ENCODE measurements around the gene WDFY1. TPM values are rescaled to one million over a fixed set of nuclear protein-coding genes. Genes with fewer than 3 reads are reported as not detected.

The WDFY1 gene
- total RNA-seq, 2 experiments from 2014 or later: 58.8 to 59.1 TPM

DNA sequence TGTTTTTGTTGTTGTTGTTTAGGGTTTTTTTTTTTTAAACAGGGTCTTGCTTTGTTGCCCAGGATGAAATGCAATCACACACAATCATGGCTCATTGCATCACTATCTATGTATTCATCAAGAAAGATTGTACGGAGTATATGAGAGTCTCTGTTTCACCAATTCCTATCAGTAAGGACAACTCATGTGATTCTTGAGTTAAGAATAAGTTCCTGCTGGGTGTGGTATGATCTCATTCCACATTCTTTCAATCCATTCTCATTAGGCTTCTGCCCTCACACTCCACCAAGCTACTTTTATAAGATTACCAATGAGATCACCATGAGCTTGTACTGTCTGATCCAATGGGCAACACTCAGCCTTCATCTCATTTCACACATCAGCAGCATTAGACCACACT is 98.6 kb downstream of the WDFY1 start:
- no peaks in the 10 kb centered on the region for H3K27me3 Mint-ChIP-seq
- H3K4me1 Mint-ChIP-seq: peaks cover 24% of the 10 kb centered on the region
- H3K9me3 Mint-ChIP-seq: peaks cover 13% of the 10 kb centered on the region
- ATAC-seq (ENCODE audit: low read depth) (no peak), DNase-seq (no peak)
- peaks cover 36% of the 10 kb centered on the region for H3K36me3 Mint-ChIP-seq
- H3K4me3 Mint-ChIP-seq: no peak overlapping the region
- no peak overlapping the region for H3K27ac Mint-ChIP-seq
- POLR2A ChIA-PET: no interaction called here

- Mint-ChIP-seq H3K27me3 (no peaks in the 10 kb centered on the region), H3K36me3 (peaks cover 3% of the 10 kb centered on the region), H3K4me1 (peaks cover 8% of the 10 kb centered on the region), H3K4me3 (no peak overlapping the region), H3K27ac (no peak overlapping the region), H3K9me3 (no peaks in the 10 kb centered on the region)
- ATAC-seq (ENCODE audit: low read depth) (no peak), DNase-seq (no peak)
- POLR2A ChIA-PET: no interaction called here
Observed at GRCh38 chr2:223841436-223842190, 103.5 kb downstream of the WDFY1 start.

GRCh38 chr2:223837287-223838061 is 107.7 kb downstream of the WDFY1 start, which contains the start of gene AP1S3:
Gene AP1S3 (minus strand): TSS chr2:223837582. CDS start chr2:223837450, 132 bp downstream.
- Mint-ChIP-seq H3K4me3 (peak within 1 kb of the TSS; percentile 96), H3K4me1 (peaks cover 17% of the 10 kb centered on the region), H3K9me3 (no peaks in the 10 kb centered on the region), H3K27ac (peak within 1 kb of the TSS; percentile 84), H3K27me3 (no peaks in the 10 kb centered on the region), H3K36me3 (no peaks in the 10 kb centered on the region)
- POLR2A ChIA-PET: interaction anchor here (0.6 kb wide), 3 partner anchors 29 to 113 kb away, joined by 3 to 7 read pairs (median 5); no protein-coding TSS in a partner anchor
- ATAC-seq (ENCODE audit: low read depth) (peak; percentile 96), DNase-seq (peak; percentile 77)

DNA sequence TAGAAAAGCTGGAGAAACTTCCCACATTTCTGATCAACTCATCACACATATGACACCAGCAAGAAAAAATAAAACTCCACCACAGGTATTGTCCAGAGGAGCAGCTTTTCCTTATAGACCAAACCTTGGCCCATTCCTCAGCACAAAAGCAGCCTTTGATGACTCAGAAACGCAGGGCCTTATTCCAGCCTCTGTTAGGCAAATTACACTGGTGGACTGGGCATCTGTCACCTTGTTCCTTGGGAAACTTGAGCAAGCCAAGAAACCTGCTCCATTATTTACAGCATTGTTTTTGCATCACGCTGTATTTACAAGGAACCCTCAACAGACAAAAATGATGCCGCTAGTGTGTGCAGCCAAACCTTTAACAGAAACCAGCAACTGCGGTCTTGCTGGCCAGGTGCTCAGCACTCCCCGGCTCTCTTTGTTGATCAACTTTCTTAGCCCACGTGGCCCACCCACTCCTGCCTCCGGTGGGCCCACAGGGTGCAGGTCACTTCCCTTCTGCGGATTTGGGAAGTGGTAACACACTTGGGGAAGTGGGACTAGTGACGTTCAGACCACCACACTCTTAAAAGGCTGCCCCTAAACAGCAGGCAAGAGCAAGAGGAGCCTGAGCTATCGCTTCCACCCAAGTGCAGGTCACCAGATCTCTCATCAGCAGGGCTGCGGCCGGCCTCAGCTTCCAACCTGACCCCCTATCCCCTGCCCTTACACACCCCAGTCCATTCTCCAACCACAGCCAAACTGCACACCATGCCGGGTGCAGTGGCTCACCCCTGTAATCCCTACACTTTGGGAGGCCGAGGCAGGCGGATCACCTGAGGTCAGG is 109.2 kb downstream of the WDFY1 start:
- H3K36me3 Mint-ChIP-seq: no peaks in the 10 kb centered on the region
- ATAC-seq (ENCODE audit: low read depth): no peak
- H3K9me3 Mint-ChIP-seq: no peaks in the 10 kb centered on the region
- POLR2A ChIA-PET: no interaction called here
- H3K27ac Mint-ChIP-seq: peak overlapping the region; percentile 28
- peak; percentile 47 for DNase-seq
- peak overlapping the region; percentile 96 for H3K4me3 Mint-ChIP-seq
- H3K4me1 Mint-ChIP-seq: peaks cover 22% of the 10 kb centered on the region
- no peaks in the 10 kb centered on the region for H3K27me3 Mint-ChIP-seq

GRCh38 chr2:223834431-223834830 is 110.7 kb downstream of the WDFY1 start:
- Mint-ChIP-seq H3K36me3 (no peaks in the 10 kb centered on the region), H3K9me3 (no peaks in the 10 kb centered on the region), H3K4me3 (no peak overlapping the region), H3K4me1 (peaks cover 24% of the 10 kb centered on the region), H3K27me3 (no peaks in the 10 kb centered on the region), H3K27ac (no peak overlapping the region)
- DNase-seq (no peak), ATAC-seq (ENCODE audit: low read depth) (no peak)
- POLR2A ChIA-PET: no interaction called here

DNA sequence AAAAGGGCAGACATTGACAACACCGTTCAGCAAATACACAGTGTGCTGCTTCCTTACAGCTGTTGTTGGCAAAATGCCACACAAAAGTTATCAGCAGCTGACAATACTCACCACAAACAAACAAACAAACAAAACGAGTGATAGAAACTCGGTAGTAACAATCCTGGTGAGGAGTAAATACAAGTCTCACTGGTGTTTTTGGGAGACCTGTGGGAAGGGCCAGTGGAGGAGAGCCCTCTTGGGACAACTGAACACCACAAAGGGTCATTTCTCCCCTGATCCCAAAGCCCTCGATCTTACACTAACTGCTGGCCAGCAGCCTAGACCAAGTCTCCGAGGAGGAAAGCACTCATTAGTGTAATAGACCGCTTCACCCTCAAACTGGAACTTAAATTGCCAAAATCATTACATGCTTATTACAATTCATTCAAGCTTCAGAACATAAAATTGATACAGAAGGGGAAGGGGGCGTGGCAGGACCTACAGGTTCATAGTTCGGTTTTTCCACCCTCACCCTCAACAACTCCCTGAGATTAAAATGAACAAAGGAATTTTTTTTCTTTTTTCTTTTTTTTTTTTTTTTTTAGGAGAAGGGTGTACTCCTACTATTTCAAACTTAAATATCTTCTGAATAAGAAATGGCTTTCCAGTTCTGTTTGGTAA is 112.8 kb downstream of the WDFY1 start:
- H3K27me3 Mint-ChIP-seq: no peaks in the 10 kb centered on the region
- H3K4me3 Mint-ChIP-seq: no peak overlapping the region
- H3K36me3 Mint-ChIP-seq: peaks cover 4% of the 10 kb centered on the region
- no peak overlapping the region for H3K27ac Mint-ChIP-seq
- no peak for ATAC-seq (ENCODE audit: low read depth)
- peaks cover 1% of the 10 kb centered on the region for H3K9me3 Mint-ChIP-seq
- POLR2A ChIA-PET: interaction anchor here (0.7 kb wide), 1 partner anchor 1176 kb away, joined by 3 read pairs; the partner anchor contains the start of gene FARSB
- peaks cover 22% of the 10 kb centered on the region for H3K4me1 Mint-ChIP-seq
- no peak for DNase-seq

- peaks cover 10% of the 10 kb centered on the region for H3K36me3 Mint-ChIP-seq
- ATAC-seq (ENCODE audit: low read depth) (no peak), DNase-seq (no peak)
- H3K9me3 Mint-ChIP-seq: peaks cover 1% of the 10 kb centered on the region
- POLR2A ChIA-PET: no interaction called here
- H3K27ac Mint-ChIP-seq: no peak overlapping the region
- H3K4me1 Mint-ChIP-seq: peaks cover 8% of the 10 kb centered on the region
- H3K4me3 Mint-ChIP-seq: no peak overlapping the region
- H3K27me3 Mint-ChIP-seq: no peaks in the 10 kb centered on the region
Observed at GRCh38 chr2:223829128-223829527, 116.0 kb downstream of the WDFY1 start.

DNA sequence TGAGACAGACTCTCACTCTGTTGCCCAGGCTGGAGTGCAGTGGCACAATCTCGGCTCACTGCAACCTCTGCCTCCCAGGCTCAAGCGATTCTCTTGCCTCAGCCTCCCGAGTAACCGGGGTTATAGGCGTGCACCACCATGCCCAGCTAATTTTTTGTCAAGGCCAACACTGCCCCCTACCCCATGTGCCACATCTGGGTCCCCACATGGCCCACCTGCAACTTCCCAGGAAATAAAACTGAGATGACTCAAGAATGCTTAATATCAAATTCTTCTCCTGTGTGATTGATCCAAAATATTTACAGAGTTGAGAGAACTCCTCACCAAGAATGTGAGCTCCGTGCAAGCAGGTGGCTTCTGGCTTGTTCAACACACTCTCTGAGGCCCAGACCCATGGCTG is 116.8 kb downstream of the WDFY1 start:
- ATAC-seq (ENCODE audit: low read depth) (no peak), DNase-seq (no peak)
- H3K36me3 Mint-ChIP-seq: peaks cover 10% of the 10 kb centered on the region
- H3K27me3 Mint-ChIP-seq: no peaks in the 10 kb centered on the region
- H3K9me3 Mint-ChIP-seq: peaks cover 1% of the 10 kb centered on the region
- H3K27ac Mint-ChIP-seq: no peak overlapping the region
- peaks cover 8% of the 10 kb centered on the region for H3K4me1 Mint-ChIP-seq
- POLR2A ChIA-PET: no interaction called here
- no peak overlapping the region for H3K4me3 Mint-ChIP-seq

GRCh38 chr2:223826995-223827394 is 118.1 kb downstream of the WDFY1 start:
- Mint-ChIP-seq H3K27me3 (no peaks in the 10 kb centered on the region), H3K4me3 (no peak overlapping the region), H3K9me3 (peaks cover 1% of the 10 kb centered on the region), H3K4me1 (peaks cover 6% of the 10 kb centered on the region), H3K36me3 (peaks cover 10% of the 10 kb centered on the region), H3K27ac (no peak overlapping the region)
- DNase-seq (no peak), ATAC-seq (ENCODE audit: low read depth) (no peak)
- POLR2A ChIA-PET: no interaction called here

Other genes starting within 250 kb of the WDFY1 start
- gene AP1S3, start 107.8 kb downstream of the WDFY1 start, total RNA-seq: 1 to 10 TPM; 5.8 to 6.3 TPM
- gene MRPL44, start 12.1 kb upstream of the WDFY1 start, total RNA-seq: 10 to 100 TPM; 28.3 to 29.0 TPM
- 10 to 100 TPM; 22.2 to 22.3 TPM for gene SERPINE2, start 94.0 kb upstream of the WDFY1 start, total RNA-seq

Data from activated naive CD8-positive, alpha-beta T cell treated with anti-CD3 and anti-CD28 coated beads, Interleukin-2, amount 10 ng/mL, durations not matched to agents 7 days and 5 days (primary cell).